ENCODE results near the gene LAMB4. TPM values are rescaled to one million over a fixed set of nuclear protein-coding genes. Genes with fewer than 3 reads are reported as not detected.

Gene LAMB4
- polyA plus RNA-seq, 2 of the 4 experiments (the other 2 are of a cell fraction), result 0.13 to 0.19 TPM

- no peak for FAIRE-seq
- no peak for ATAC-seq
- DNase-seq (ENCODE audit: low read depth in 1 of 2, low spot score in 1 of 2), result no peak
- ChIA-PET CTCF (interaction anchor here (0.8 to 2.0 kb wide), 3 partner anchors 10 to 523 kb away, joined by 3 to 8 read pairs (median 5); no protein-coding TSS in a partner anchor), POLR2A (no interaction called here)
- Histone ChIP-seq H3K4me1 (no peaks in the 10 kb centered on the region; the same call in 2 of the 3 replicates), H3K4me3 (no peak overlapping the region), H3K9me3 (no peaks in the 10 kb centered on the region), H3K4me2 (no peak overlapping the region), H3K27ac (no peak overlapping the region; a peak in 1 of 6 replicates)
- TF ChIP-seq MYC (IDR thresholded peaks at IDR 0.05; ENCODE audit: borderline replicate concordance, low read length) (no peak), GATA3 (IDR thresholded peaks at IDR 0.05; ENCODE audit: borderline replicate concordance) (no peak), FOSL2 (IDR thresholded peaks at IDR 0.05) (no peak), FOSL2 (CRISPR knock-in tag; IDR thresholded peaks at IDR 0.05) (peak; percentile 50; the same call in 1 of the 2 replicates)
Observed at GRCh38 chr7:107973861-107974260, 156.3 kb downstream of the LAMB4 start.

Small RNA genes within 50 kb of the gene (small RNA-seq; reads per million reads assigned to genes)
- 0 reads per million in 6 experiments for gene RF00012

Other genes with a start within 250 kb of the LAMB4 start
- gene DLD, start 239.2 kb downstream of the LAMB4 start, polyA plus RNA-seq (2011; rRNA removed), result 168 and 179 TPM in 2 replicates
- gene DLD, start 239.2 kb downstream of the LAMB4 start, polyA plus RNA-seq (2017; fragmentation: RNase III; extraction: RNeasy Plus Mini Kit Qiagen cat#74134 plus additional on column Dnase treatment), result 122 to 129 TPM (median 125 TPM) in 3 replicates
- gene LAMB1, start 127.2 kb downstream of the LAMB4 start, polyA plus RNA-seq (2011; rRNA removed), result 162 and 208 TPM in 2 replicates
- gene LAMB1, start 127.2 kb downstream of the LAMB4 start, polyA plus RNA-seq (2017; fragmentation: RNase III; extraction: RNeasy Plus Mini Kit Qiagen cat#74134 plus additional on column Dnase treatment), result 142 to 159 TPM (median 143 TPM) in 3 replicates

Data from A549 (cell line).